ENCODE measurements around the gene PSMA1. TPM values are rescaled to one million over a fixed set of nuclear protein-coding genes. Genes with fewer than 3 reads are reported as not detected.

PSMA1 gene
- total RNA-seq, 1 experiment from 2014 or later: 275 TPM

DNA sequence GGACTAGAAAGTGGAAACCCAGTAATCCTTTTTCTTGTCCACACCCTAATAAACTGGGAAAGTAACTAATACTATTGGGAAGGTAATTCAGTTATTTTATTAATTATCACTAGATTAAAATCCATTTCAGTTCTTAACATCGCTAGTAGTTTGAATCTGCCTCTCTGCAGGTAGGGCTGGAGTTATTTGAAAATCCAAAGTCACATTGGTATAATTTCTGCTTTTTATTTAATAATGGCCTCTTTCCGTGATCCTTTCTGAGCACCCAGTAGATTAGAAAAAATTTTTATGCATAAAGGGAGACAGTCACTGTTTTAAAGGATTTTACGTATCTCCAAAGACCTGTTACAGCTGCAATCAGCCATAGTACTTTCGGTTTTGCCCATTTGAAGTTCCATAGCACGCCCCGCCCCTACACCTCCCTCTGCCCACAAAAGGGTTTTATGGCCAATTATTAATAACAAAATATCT is 20.0 kb downstream of the PSMA1 start:
- Histone ChIP-seq H2AFZ (ENCODE audit: low read length) (peak overlapping the region; percentile 95), H3K4me3 (ENCODE audit: low read length) (peak overlapping the region; percentile 93), H3K79me2 (ENCODE audit: low read length) (peaks cover 36% of the 10 kb centered on the region), H3K4me2 (ENCODE audit: low read length) (peak overlapping the region; percentile 100), H4K20me1 (ENCODE audit: low read length) (no peaks in the 10 kb centered on the region), H3K4me1 (ENCODE audit: insufficient read depth, low read length) (peaks cover 9% of the 10 kb centered on the region), H3K27ac (ENCODE audit: low read length) (peak overlapping the region; percentile 33), H3K36me3 (ENCODE audit: low read depth, low read length) (peaks cover 22% of the 10 kb centered on the region), H3K27me3 (ENCODE audit: low read length) (no peaks in the 10 kb centered on the region), H3K9me3 (ENCODE audit: low read length) (no peaks in the 10 kb centered on the region), H3K9me2 (replicated peaks; ENCODE audit: low read length) (no peaks in the 10 kb centered on the region), H3F3A (ENCODE audit: low read length, unreplicated experiment) (no peaks in the 10 kb centered on the region), H3K9ac (ENCODE audit: low read length) (peak overlapping the region; percentile 75)
- ATAC-seq: peak; percentile 72
- ChIA-PET CTCF (no interaction called here), POLR2A (ENCODE audit: unreplicated experiment) (no interaction called here)
- BruUV-seq (replicated peaks): TSS peak; percentile 82
- DNase-seq: peak; percentile 57
- TF ChIP-seq EZH2phosphoT487 (IDR thresholded peaks at IDR 0.05; ENCODE audit: borderline replicate concordance, low read length) (no peak), EZH2 (IDR thresholded peaks at IDR 0.05; ENCODE audit: low read length, unreplicated experiment) (no peak), CTCF (conservative IDR thresholded peaks at IDR 0.05; ENCODE audit: low read depth, low read length) (no peak)
- intact Hi-C loops (cut with micrococcal nuclease): no loop called here

GRCh38 chr11:14499560-14500180 is 20.5 kb downstream of the PSMA1 start, which contains the start of gene COPB1:
COPB1 (minus strand) TSS chr11:14499811; CDS start chr11:14498928, 883 bp downstream.
- DNase-seq: peak; percentile 84
- intact Hi-C loops (cut with micrococcal nuclease): no loop called here
- no TSS peak for BruUV-seq (replicated peaks)
- peaks cover 9% of the 10 kb centered on the region for H3K4me1 ChIP-seq (ENCODE audit: insufficient read depth, low read length)
- H3K9me2 ChIP-seq (replicated peaks; ENCODE audit: low read length): no peaks in the 10 kb centered on the region
- peaks cover 36% of the 10 kb centered on the region for H3K79me2 ChIP-seq (ENCODE audit: low read length)
- ChIA-PET CTCF (no interaction called here), POLR2A (ENCODE audit: unreplicated experiment) (no interaction called here)
- peaks cover 20% of the 10 kb centered on the region for H3K36me3 ChIP-seq (ENCODE audit: low read depth, low read length)
- no peaks in the 10 kb centered on the region for H3K27me3 ChIP-seq (ENCODE audit: low read length)
- no peaks in the 10 kb centered on the region for H3F3A ChIP-seq (ENCODE audit: low read length, unreplicated experiment)
- H3K27ac ChIP-seq (ENCODE audit: low read length): peak within 1 kb of the TSS; percentile 33
- ATAC-seq: peak; percentile 89
- peak within 1 kb of the TSS; percentile 93 for H3K4me3 ChIP-seq (ENCODE audit: low read length)
- peak within 1 kb of the TSS; percentile 75 for H3K9ac ChIP-seq (ENCODE audit: low read length)
- H2AFZ ChIP-seq (ENCODE audit: low read length): peak within 1 kb of the TSS; percentile 95
- no peaks in the 10 kb centered on the region for H3K9me3 ChIP-seq (ENCODE audit: low read length)
- H4K20me1 ChIP-seq (ENCODE audit: low read length): no peaks in the 10 kb centered on the region
- peak within 1 kb of the TSS; percentile 100 for H3K4me2 ChIP-seq (ENCODE audit: low read length)
- TF ChIP-seq EZH2phosphoT487 (IDR thresholded peaks at IDR 0.05; ENCODE audit: borderline replicate concordance, low read length): no peak
- no peak for TF ChIP-seq EZH2 (IDR thresholded peaks at IDR 0.05; ENCODE audit: low read length, unreplicated experiment)
- no peak for TF ChIP-seq CTCF (conservative IDR thresholded peaks at IDR 0.05; ENCODE audit: low read depth, low read length)

- TF ChIP-seq EZH2phosphoT487 (IDR thresholded peaks at IDR 0.05; ENCODE audit: borderline replicate concordance, low read length) (no peak), EZH2 (IDR thresholded peaks at IDR 0.05; ENCODE audit: low read length, unreplicated experiment) (no peak), CTCF (conservative IDR thresholded peaks at IDR 0.05; ENCODE audit: low read depth, low read length) (no peak)
- H2AFZ ChIP-seq (ENCODE audit: low read length): peak overlapping the region; percentile 51; the same call in 1 of the 2 replicates
- H3K79me2 ChIP-seq (ENCODE audit: low read length): peaks cover 36% of the 10 kb centered on the region
- TSS peak; percentile 40 for BruUV-seq (replicated peaks)
- H3K27me3 ChIP-seq (ENCODE audit: low read length): no peaks in the 10 kb centered on the region
- H3K4me3 ChIP-seq (ENCODE audit: low read length): peak overlapping the region; percentile 93
- H3K4me2 ChIP-seq (ENCODE audit: low read length): peak overlapping the region; percentile 79
- ChIA-PET POLR2A (ENCODE audit: unreplicated experiment) (no interaction called here), CTCF (no interaction called here)
- no peaks in the 10 kb centered on the region for H3K9me2 ChIP-seq (replicated peaks; ENCODE audit: low read length)
- DNase-seq (peak; percentile 7), ATAC-seq (peak; percentile 16)
- no peaks in the 10 kb centered on the region for H3K9me3 ChIP-seq (ENCODE audit: low read length)
- H4K20me1 ChIP-seq (ENCODE audit: low read length): no peaks in the 10 kb centered on the region
- intact Hi-C loops (cut with micrococcal nuclease): no loop called here
- no peaks in the 10 kb centered on the region for H3F3A ChIP-seq (ENCODE audit: low read length, unreplicated experiment)
- H3K9ac ChIP-seq (ENCODE audit: low read length): peak overlapping the region; percentile 75
- peaks cover 20% of the 10 kb centered on the region for H3K36me3 ChIP-seq (ENCODE audit: low read depth, low read length)
- no peak overlapping the region for H3K27ac ChIP-seq (ENCODE audit: low read length)
- peaks cover 9% of the 10 kb centered on the region for H3K4me1 ChIP-seq (ENCODE audit: insufficient read depth, low read length)
Measured at GRCh38 chr11:14499178-14499559, 21.0 kb downstream of the PSMA1 start.

All from PC-3 (cell line).